GM12873 (cell line): ENCODE measurements around the gene TOMM70.

Experiments
- CTCF ChIP-seq: IDR thresholded peaks from 2 replicates; pipeline ENCODE4 v1.5.1; 2012; ENCODE audit warnings: low read depth, mild to moderate bottlenecking, moderate library complexity, low read length, control low read depth; ENCODE audit not compliant: insufficient read depth; ENCODE audit errors: missing control alignments

TOMM70 gene

DNA sequence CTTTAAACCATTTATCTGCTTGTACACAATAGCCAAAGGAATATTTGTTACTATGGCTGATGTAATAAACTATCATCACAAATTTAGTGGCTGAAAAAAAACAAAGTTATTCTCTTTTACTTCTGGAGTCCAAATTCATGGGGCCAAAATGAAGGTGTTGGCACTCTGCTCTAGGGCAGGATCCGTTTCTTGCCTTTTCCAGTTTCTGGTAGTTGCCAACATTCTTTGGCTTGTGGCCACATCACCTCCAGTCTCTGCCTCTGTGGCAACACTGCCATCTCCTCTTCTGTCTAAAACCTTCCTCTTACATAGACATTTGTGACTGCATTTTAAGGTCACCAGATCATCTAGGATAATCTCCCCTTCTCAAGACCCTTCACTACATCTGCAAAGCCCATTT, 39.0 kb downstream of the TOMM70 start:
- TF ChIP-seq CTCF: no peak

- no peak for TF ChIP-seq CTCF
Measured at GRCh38 chr3:100360757-100361496, 40.0 kb downstream of the TOMM70 start.

- no peak for TF ChIP-seq CTCF
Measured at GRCh38 chr3:100359035-100359434, 41.9 kb downstream of the TOMM70 start.

- TF ChIP-seq CTCF: no peak
Measured at GRCh38 chr3:100358413-100358812, 42.5 kb downstream of the TOMM70 start.

GRCh38 chr3:100354850-100355249, 46.0 kb downstream of the TOMM70 start:
- no peak for TF ChIP-seq CTCF

DNA sequence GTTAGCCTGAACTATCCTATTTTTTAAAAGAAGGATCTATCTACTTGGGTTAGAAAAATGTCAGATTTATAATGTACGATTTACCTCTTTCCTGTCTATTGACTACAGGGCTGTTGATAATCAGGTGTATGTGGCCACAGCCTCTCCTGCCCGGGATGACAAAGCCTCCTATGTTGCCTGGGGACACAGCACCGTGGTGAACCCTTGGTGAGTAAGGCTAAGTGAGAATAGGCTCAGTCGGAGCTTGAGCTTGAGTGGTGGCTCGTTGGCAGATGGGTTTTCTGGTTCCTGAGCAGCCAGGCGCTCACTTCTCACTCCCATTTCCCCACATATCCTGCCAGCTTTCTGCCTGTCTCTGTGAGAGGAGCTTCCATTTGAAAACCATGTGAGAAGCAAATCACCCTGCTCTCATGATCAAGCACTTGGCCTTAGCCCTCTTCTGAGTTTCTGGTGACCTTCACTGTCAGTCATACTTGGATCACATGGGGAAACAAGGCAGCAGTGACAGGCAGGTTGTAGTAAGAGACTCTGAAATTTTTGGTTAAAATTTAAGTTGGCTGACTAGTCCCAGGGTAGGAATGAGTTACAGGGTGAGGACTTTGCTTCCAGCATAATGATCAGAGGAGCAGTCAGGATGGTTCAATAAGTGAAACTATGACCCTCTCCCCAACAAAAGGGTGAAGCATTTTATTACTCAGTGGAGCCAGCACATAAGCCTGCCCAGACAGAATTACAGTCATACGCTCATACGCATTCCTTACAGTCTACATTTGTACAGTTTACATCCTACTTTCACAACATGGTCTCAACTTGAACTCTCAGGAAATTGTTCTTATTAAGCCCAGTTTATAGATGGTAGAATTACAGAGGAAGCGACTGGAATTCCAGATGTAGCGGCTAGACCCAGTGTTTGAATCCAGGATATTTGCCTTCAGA, 48.3 kb downstream of the TOMM70 start:
- no peak for TF ChIP-seq CTCF

- TF ChIP-seq CTCF: no peak
Measured at GRCh38 chr3:100348727-100349126, 52.2 kb downstream of the TOMM70 start.
